Measurements from ENCODE around the gene FAM3B.

GRCh38 chr21:41326414-41327080 is 9.9 kb downstream of the FAM3B start:
- TF ChIP-seq, protein P1, sequence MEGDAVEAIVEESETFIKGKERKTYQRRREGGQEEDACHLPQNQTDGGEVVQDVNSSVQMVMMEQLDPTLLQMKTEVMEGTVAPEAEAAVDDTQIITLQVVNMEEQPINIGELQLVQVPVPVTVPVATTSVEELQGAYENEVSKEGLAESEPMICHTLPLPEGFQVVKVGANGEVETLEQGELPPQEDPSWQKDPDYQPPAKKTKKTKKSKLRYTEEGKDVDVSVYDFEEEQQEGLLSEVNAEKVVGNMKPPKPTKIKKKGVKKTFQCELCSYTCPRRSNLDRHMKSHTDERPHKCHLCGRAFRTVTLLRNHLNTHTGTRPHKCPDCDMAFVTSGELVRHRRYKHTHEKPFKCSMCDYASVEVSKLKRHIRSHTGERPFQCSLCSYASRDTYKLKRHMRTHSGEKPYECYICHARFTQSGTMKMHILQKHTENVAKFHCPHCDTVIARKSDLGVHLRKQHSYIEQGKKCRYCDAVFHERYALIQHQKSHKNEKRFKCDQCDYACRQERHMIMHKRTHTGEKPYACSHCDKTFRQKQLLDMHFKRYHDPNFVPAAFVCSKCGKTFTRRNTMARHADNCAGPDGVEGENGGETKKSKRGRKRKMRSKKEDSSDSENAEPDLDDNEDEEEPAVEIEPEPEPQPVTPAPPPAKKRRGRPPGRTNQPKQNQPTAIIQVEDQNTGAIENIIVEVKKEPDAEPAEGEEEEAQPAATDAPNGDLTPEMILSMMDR (IDR thresholded peaks at IDR 0.05; ENCODE audit: poor library complexity): no peak
- TF ChIP-seq EZH2 (IDR thresholded peaks at IDR 0.05; ENCODE audit: borderline replicate concordance): no peak
